AG10803 (cell line): Measurements from ENCODE around the gene MYCN.

Source experiments
- DNase-seq: peaks from one replicate; pipeline ENCODE4 v3.0.0; 2010; ENCODE audit warnings: low read depth
- H3K4me3 ChIP-seq: 2 replicates; pipeline ENCODE4 v1.5.1; 2011; ENCODE audit warnings: mild to moderate bottlenecking, low read length, control low read depth
- CTCF ChIP-seq: conservative IDR thresholded peaks from 2 replicates; pipeline ENCODE4 v1.5.1; 2011; ENCODE audit warnings: mild to moderate bottlenecking, low read length, control low read depth, inconsistent platforms

MYCN gene

GRCh38 chr2:15942711-15943345 is 2.5 kb downstream of the MYCN start:
- no peak for DNase-seq
- no peak overlapping the region for H3K4me3 ChIP-seq
- TF ChIP-seq CTCF, result no peak

GRCh38 chr2:15943378-15944280 is 3.3 kb downstream of the MYCN start:
- no peak overlapping the region for H3K4me3 ChIP-seq

DNA sequence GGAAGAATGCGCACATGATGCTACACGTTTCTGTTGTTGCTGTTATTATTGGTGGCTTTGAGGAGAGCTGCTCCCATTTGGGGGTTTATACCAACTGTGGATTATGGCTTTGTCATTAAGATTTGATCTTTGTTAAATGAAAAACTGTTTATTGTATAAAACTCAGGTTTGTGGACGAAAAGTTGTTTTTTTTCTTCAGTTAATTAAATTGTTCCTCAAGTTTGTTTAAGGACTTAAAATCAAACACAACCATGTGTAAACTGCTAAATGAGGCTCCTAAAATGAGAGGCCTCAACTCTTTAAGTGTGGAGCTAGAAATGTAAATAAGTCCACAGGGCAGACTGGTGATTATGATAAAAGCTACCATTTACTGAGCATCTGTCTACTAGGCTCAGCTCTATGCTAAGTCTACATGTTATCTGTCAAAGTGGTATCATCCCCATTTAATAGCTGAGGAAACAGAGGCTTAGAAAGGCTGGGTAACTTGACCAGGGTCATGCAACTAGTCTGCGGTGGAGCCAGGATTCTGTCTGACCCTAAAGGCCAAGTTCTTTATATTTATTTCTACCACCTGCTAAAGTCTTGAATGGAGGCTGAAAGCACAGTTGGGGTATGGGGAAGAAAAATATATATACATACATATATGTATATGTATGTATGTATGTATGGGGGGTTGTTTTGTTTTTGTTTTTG is 4.1 kb downstream of the MYCN start:
- H3K4me3 ChIP-seq, result no peak overlapping the region
- DNase-seq, result no peak
- TF ChIP-seq CTCF, result no peak

More at GRCh38 chr2:15943378-15944280, 3.3 kb downstream of the MYCN start:
- no peak for DNase-seq
- no peak for TF ChIP-seq CTCF

DNA sequence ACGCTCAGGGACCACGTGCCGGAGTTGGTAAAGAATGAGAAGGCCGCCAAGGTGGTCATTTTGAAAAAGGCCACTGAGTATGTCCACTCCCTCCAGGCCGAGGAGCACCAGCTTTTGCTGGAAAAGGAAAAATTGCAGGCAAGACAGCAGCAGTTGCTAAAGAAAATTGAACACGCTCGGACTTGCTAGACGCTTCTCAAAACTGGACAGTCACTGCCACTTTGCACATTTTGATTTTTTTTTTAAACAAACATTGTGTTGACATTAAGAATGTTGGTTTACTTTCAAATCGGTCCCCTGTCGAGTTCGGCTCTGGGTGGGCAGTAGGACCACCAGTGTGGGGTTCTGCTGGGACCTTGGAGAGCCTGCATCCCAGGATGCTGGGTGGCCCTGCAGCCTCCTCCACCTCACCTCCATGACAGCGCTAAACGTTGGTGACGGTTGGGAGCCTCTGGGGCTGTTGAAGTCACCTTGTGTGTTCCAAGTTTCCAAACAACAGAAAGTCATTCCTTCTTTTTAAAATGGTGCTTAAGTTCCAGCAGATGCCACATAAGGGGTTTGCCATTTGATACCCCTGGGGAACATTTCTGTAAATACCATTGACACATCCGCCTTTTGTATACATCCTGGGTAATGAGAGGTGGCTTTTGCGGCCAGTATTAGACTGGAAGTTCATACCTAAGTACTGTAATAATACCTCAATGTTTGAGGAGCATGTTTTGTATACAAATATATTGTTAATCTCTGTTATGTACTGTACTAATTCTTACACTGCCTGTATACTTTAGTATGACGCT is 5.8 kb downstream of the MYCN start:
- no peak overlapping the region for H3K4me3 ChIP-seq
- DNase-seq, result no peak
- no peak for TF ChIP-seq CTCF

GRCh38 chr2:15946983-15947382 is 6.6 kb downstream of the MYCN start:
- H3K4me3 ChIP-seq, result no peak overlapping the region
- DNase-seq, result no peak
- TF ChIP-seq CTCF, result no peak

- no peak overlapping the region for H3K4me3 ChIP-seq
- no peak for TF ChIP-seq CTCF
Observed at GRCh38 chr2:15947431-15947830, 7.1 kb downstream of the MYCN start.

More at GRCh38 chr2:15947431-15947830, 7.1 kb downstream of the MYCN start:
- no peak for DNase-seq
